H9 (cell line): ENCODE data around the gene ULK4. TPM values are rescaled to one million over a fixed set of nuclear protein-coding genes. Genes with fewer than 3 reads are reported as not detected.

Source experiments
- DNase-seq: peaks from one replicate; pipeline ENCODE4 v3.0.0-alpha.2; 2017
- H2AFZ ChIP-seq: one replicate; pipeline ENCODE4 v1.6.1; 2013; ENCODE audit warnings: mild to moderate bottlenecking, low read length, control low read depth, moderate library complexity
- H2AK5ac ChIP-seq: 2 replicates; pipeline ENCODE4 v1.6.1; 2013; ENCODE audit warnings: low read length, control low read depth, mixed read lengths; ENCODE audit not compliant: insufficient read length
- H2BK120ac ChIP-seq: one replicate; pipeline ENCODE4 v1.6.1; 2013; ENCODE audit warnings: low read depth, mild to moderate bottlenecking, low read length, control low read depth, inconsistent platforms; ENCODE audit not compliant: poor library complexity, severe bottlenecking
- H2BK12ac ChIP-seq: 2 replicates; pipeline ENCODE4 v1.6.1; 2013; ENCODE audit warnings: low read length, control low read depth, mixed read lengths, low read depth; ENCODE audit not compliant: insufficient read length
- H2BK15ac ChIP-seq: 2 replicates; pipeline ENCODE4 v1.6.1; 2013; ENCODE audit warnings: low read depth, low read length, control low read depth
- H2BK20ac ChIP-seq: one replicate; pipeline ENCODE4 v1.6.1; 2013; ENCODE audit warnings: low read depth, mild to moderate bottlenecking, low read length, control low read depth, inconsistent platforms; ENCODE audit not compliant: poor library complexity, severe bottlenecking
- H2BK5ac ChIP-seq: 2 replicates; pipeline ENCODE4 v1.6.1; 2013; ENCODE audit warnings: low read length, control low read depth, mixed read lengths; ENCODE audit not compliant: insufficient read length
- H3K14ac ChIP-seq: 2 replicates; pipeline ENCODE4 v1.6.1; 2013; ENCODE audit warnings: low read length, control low read depth; ENCODE audit not compliant: insufficient read depth
- H3K18ac ChIP-seq: 2 replicates; pipeline ENCODE4 v1.6.1; 2013; ENCODE audit warnings: low read depth, mild to moderate bottlenecking, mixed read lengths, low read length, control low read depth; ENCODE audit not compliant: insufficient read length
- H3K23ac ChIP-seq: 2 replicates; pipeline ENCODE4 v1.6.1; 2013; ENCODE audit warnings: low read length, control low read depth, mixed read lengths, low read depth; ENCODE audit not compliant: insufficient read length
- H3K23me2 ChIP-seq: 2 replicates; pipeline ENCODE4 v1.6.1; 2013; ENCODE audit warnings: low read depth, mild to moderate bottlenecking, mixed read lengths, low read length, control low read depth; ENCODE audit not compliant: insufficient read length, poor library complexity, severe bottlenecking
- H3K27ac ChIP-seq: 2 replicates; pipeline ENCODE4 v1.5.1; 2013; ENCODE audit warnings: low read length, control low read depth, mixed read lengths, low read depth; ENCODE audit not compliant: insufficient read length
- H3K27me3 ChIP-seq: 2 replicates; pipeline ENCODE4 v1.6.1; 2013; ENCODE audit warnings: low read length, control low read depth, inconsistent platforms; ENCODE audit not compliant: insufficient read depth
- H3K4ac ChIP-seq: 2 replicates; pipeline ENCODE4 v1.6.1; 2013; ENCODE audit warnings: low read depth, mild to moderate bottlenecking, control low read depth, inconsistent platforms, low read length, moderate library complexity
- H3K4me1 ChIP-seq: 2 replicates; pipeline ENCODE4 v1.6.1; 2013; ENCODE audit warnings: low read length, control low read depth, inconsistent platforms; ENCODE audit not compliant: insufficient read depth
- H3K4me2 ChIP-seq: 2 replicates; pipeline ENCODE4 v1.6.1; 2013; ENCODE audit warnings: low read length, control low read depth, mixed read lengths; ENCODE audit not compliant: insufficient read length, insufficient read depth
- H3K56ac ChIP-seq: 2 replicates; pipeline ENCODE4 v1.6.1; 2013; ENCODE audit warnings: low read depth, mild to moderate bottlenecking, mixed read lengths, low read length, control low read depth; ENCODE audit not compliant: insufficient read length
- H3K79me1 ChIP-seq: 2 replicates; pipeline ENCODE4 v1.6.1; 2013; ENCODE audit warnings: low read depth, mild to moderate bottlenecking, moderate library complexity, low read length, control low read depth, inconsistent platforms; ENCODE audit not compliant: insufficient read depth, poor library complexity, severe bottlenecking
- H3K79me2 ChIP-seq: 2 replicates; pipeline ENCODE4 v1.6.1; 2013; ENCODE audit warnings: low read length, control low read depth, inconsistent platforms; ENCODE audit not compliant: insufficient read depth
- H3K9ac ChIP-seq: 2 replicates; pipeline ENCODE4 v1.6.1; 2013; ENCODE audit warnings: low read length, control low read depth, mixed read lengths; ENCODE audit not compliant: insufficient read length; ENCODE audit errors: extremely low read depth
- H3K9me3 ChIP-seq: one replicate; pipeline ENCODE4 v1.6.1; 2013; ENCODE audit warnings: low read depth, low read length, inconsistent platforms; ENCODE audit not compliant: control insufficient read depth
- H3T11ph ChIP-seq: one replicate; pipeline ENCODE4 v1.6.1; 2013; ENCODE audit warnings: mild to moderate bottlenecking, low read length, control low read depth, inconsistent platforms
- H4K20me1 ChIP-seq: one replicate; pipeline ENCODE4 v1.6.1; 2013; ENCODE audit not compliant: control insufficient read depth, insufficient read length, insufficient read depth
- H4K5ac ChIP-seq: 2 replicates; pipeline ENCODE4 v1.6.1; 2013; ENCODE audit warnings: low read depth, mild to moderate bottlenecking, mixed read lengths, low read length, control low read depth; ENCODE audit not compliant: insufficient read length
- H4K8ac ChIP-seq: replicated peaks from 2 replicates; pipeline ENCODE4 v1.6.1; 2013; ENCODE audit warnings: low read length, control low read depth, mixed read lengths, low read depth; ENCODE audit not compliant: insufficient read length
- H4K91ac ChIP-seq: 2 replicates; pipeline ENCODE4 v1.6.1; 2013; ENCODE audit warnings: low read depth, mild to moderate bottlenecking, moderate library complexity, mixed read lengths, low read length, control low read depth; ENCODE audit not compliant: insufficient read length
- H3K27ac Mint-ChIP-seq, 3 experiments: 2 replicates in 2 of 3; 3 replicates in 1 of 3; pipeline ENCODE4 v1.8.0; 2020 to 2021; ENCODE audit warnings: mixed read lengths in 3 of 3, mild to moderate bottlenecking in 1 of 3, moderate library complexity in 1 of 3
- H3K27me3 Mint-ChIP-seq: 2 replicates; pipeline ENCODE4 v1.8.0; 2021; ENCODE audit warnings: low read depth, mild to moderate bottlenecking, moderate library complexity, mixed read lengths
- H3K36me3 Mint-ChIP-seq, 3 experiments: 2 replicates in 2 of 3; 3 replicates in 1 of 3; pipeline ENCODE4 v1.8.0; 2020 to 2021; ENCODE audit warnings: low read depth in 3 of 3, mixed read lengths in 3 of 3; ENCODE audit not compliant: insufficient read depth in 1 of 3
- H3K4me1 Mint-ChIP-seq, 2 experiments: 2 replicates each; pipeline ENCODE4 v1.8.0; 2020; ENCODE audit warnings: mixed read lengths in 2 of 2
- H3K4me3 Mint-ChIP-seq, 2 experiments: 2 replicates in 1 of 2; 3 replicates in 1 of 2; pipeline ENCODE4 v1.8.0; 2020 to 2021; ENCODE audit warnings: mild to moderate bottlenecking in 2 of 2, mixed read lengths in 2 of 2, moderate library complexity in 1 of 2
- H3K9me3 Mint-ChIP-seq, 2 experiments: 2 replicates in 1 of 2; 3 replicates in 1 of 2; pipeline ENCODE4 v1.8.0; 2020; ENCODE audit warnings: mild to moderate bottlenecking in 2 of 2, mixed read lengths in 2 of 2, moderate library complexity in 1 of 2
- WGBS: extraction: QIAGEN DNeasy Blood & Tissue Kit; methylation state at CpG from one replicate; pipeline ENCODE4 v1.1.7; 2013; ENCODE audit warnings: missing lambda C conversion rate, low lambda C conversion rate, mixed read lengths; ENCODE audit not compliant: insufficient read length; ENCODE audit errors: extremely low coverage; 5-methylcytosine and 5-hydroxymethylcytosine counted together
- total RNA-seq: library from RNA; stranded (reverse); gene quantifications from 2 replicates; pipeline ENCODE4 v1.2.1, GENCODE V29; 2021
- TF ChIP-seq, protein P1 (sequence below): fragments of 200-600 bp; sonication (generic); conservative IDR thresholded peaks from 3 replicates; pipeline ENCODE4 v1.8.0; 2021; ENCODE audit warnings: antibody characterized with exemption, mild to moderate bottlenecking

The ULK4 gene
- total RNA-seq, 1 experiment from 2014 or later: 12.9 TPM

DNA sequence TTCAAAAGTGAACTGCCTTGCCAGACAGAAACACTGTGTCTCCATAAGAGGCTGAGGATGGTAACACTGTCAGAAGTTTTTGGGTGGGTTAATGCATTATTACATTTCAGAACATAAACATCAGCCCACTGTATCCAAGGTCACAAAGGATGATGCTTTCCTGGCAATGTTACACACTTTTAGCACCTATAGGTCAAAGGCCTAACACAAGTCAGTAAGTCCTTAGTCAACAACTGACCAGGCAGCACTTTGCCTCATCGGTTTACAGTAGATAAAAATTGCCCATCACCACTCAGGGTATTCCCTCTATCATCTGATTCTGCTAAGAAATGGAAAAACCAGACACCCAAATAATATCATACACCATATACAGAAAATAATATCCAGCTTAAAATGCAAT is 664.2 kb downstream of the ULK4 start:
- no peak overlapping the region for H3K27ac Mint-ChIP-seq
- Histone ChIP-seq H3K4me1 (no peaks in the 10 kb centered on the region), H3K9me3 (no peaks in the 10 kb centered on the region), H3K18ac (no peak overlapping the region), H4K91ac (no peak overlapping the region), H2BK5ac (no peak overlapping the region), H3K4me2 (no peak overlapping the region), H3K27ac (no peak overlapping the region), H2AK5ac (no peak overlapping the region), H3K79me2 (no peaks in the 10 kb centered on the region), H3K23ac (no peak overlapping the region), H2BK15ac (no peak overlapping the region), H4K5ac (no peak overlapping the region), H3K9ac (no peak overlapping the region), H3T11ph (no peak overlapping the region), H3K79me1 (no peaks in the 10 kb centered on the region), H2BK20ac (no peak overlapping the region), H2AFZ (no peak overlapping the region), H3K56ac (no peak overlapping the region), H3K4ac (no peak overlapping the region), H3K23me2 (no peaks in the 10 kb centered on the region), H4K8ac (no peak overlapping the region), H3K27me3 (no peaks in the 10 kb centered on the region), H4K20me1 (no peaks in the 10 kb centered on the region), H3K14ac (no peak overlapping the region), H2BK12ac (no peak overlapping the region), H2BK120ac (no peak overlapping the region)
- no peaks in the 10 kb centered on the region for H3K36me3 Mint-ChIP-seq
- no CpG with 5 or more reads among the region's 1 CpG for WGBS
- H3K4me3 Mint-ChIP-seq: no peak overlapping the region
- H3K4me1 Mint-ChIP-seq: no peaks in the 10 kb centered on the region
- no peaks in the 10 kb centered on the region for H3K9me3 Mint-ChIP-seq
- no peak for DNase-seq
- no peaks in the 10 kb centered on the region for H3K27me3 Mint-ChIP-seq
- TF ChIP-seq, protein P1, sequence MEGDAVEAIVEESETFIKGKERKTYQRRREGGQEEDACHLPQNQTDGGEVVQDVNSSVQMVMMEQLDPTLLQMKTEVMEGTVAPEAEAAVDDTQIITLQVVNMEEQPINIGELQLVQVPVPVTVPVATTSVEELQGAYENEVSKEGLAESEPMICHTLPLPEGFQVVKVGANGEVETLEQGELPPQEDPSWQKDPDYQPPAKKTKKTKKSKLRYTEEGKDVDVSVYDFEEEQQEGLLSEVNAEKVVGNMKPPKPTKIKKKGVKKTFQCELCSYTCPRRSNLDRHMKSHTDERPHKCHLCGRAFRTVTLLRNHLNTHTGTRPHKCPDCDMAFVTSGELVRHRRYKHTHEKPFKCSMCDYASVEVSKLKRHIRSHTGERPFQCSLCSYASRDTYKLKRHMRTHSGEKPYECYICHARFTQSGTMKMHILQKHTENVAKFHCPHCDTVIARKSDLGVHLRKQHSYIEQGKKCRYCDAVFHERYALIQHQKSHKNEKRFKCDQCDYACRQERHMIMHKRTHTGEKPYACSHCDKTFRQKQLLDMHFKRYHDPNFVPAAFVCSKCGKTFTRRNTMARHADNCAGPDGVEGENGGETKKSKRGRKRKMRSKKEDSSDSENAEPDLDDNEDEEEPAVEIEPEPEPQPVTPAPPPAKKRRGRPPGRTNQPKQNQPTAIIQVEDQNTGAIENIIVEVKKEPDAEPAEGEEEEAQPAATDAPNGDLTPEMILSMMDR: no peak
